ENCODE measurements around the gene CYP4V2.
A peak's percentile ranks its signal among the peaks of the same experiment; 100 is the strongest.

The CYP4V2 gene

DNA sequence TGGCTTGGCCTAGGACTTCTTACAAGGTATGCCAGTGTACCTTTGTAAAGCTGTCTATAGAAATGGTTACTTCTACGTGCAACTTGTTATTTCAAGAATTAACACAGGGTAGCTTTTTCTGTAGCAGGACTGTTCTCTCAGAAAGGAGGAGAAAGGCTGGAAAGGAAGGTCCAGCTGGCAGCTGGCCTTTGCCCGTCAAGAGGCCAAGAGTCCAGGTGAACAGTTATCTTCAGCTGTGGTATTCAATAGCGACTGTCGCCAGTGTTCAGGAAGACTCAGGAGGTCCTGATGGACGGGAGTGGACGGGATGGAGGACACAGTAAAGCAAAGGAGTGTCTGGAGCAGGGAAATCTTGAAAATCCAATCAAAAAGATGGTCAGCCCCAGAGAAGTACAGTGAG lies 4.7 kb downstream of the CYP4V2 start:
- Mint-ChIP-seq H3K27ac (ENCODE audit: low read depth) (no peak overlapping the region), H3K4me1 (peaks cover 38% of the 10 kb centered on the region), H3K36me3 (ENCODE audit: insufficient read depth) (peaks cover 19% of the 10 kb centered on the region), H3K4me3 (no peak overlapping the region), H3K27me3 (no peaks in the 10 kb centered on the region), H3K9me3 (no peaks in the 10 kb centered on the region)
- ATAC-seq (replicated peaks; ENCODE audit: extremely low read depth, poor library complexity, severe bottlenecking) (no peak), DNase-seq (ENCODE audit: low spot score in 2 of 2) (no peak)

DNA sequence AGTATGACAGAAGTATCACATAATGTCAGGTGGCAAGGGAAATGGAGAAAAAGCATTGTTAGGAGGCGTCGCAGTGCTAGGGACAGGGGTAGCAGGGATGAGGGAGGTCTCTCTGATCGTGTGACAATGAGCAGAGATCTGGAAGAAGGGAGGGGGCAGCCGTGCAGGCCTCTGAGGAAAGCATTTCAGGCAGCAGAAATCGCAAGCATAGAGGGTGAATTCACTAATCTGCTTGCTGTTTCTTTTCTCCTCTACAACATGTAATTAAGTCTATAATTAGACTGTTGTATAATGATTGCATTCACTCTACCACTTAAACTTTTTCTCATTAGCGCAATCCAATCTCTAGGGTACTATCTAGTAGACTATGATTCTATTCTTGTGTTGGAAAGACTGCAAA lies 9.1 kb downstream of the CYP4V2 start:
- Mint-ChIP-seq H3K9me3 (no peaks in the 10 kb centered on the region), H3K27ac (ENCODE audit: low read depth) (no peak overlapping the region), H3K27me3 (no peaks in the 10 kb centered on the region), H3K4me1 (peaks cover 37% of the 10 kb centered on the region), H3K4me3 (no peak overlapping the region), H3K36me3 (ENCODE audit: insufficient read depth) (peaks cover 2% of the 10 kb centered on the region)
- ATAC-seq (replicated peaks; ENCODE audit: extremely low read depth, poor library complexity, severe bottlenecking) (no peak), DNase-seq (ENCODE audit: low spot score in 2 of 2) (no peak)

DNA sequence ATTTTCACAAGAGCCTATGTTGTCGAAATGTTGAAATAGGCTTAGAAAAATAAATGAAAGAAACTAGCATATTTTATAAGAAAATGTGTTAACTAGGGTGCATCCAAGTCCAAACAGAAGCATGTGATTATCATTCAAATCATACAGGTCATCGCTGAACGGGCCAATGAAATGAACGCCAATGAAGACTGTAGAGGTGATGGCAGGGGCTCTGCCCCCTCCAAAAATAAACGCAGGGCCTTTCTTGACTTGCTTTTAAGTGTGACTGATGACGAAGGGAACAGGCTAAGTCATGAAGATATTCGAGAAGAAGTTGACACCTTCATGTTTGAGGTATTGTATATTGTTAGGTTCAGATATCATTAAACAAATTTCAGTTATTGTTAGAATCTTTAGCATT lies 9.6 kb downstream of the CYP4V2 start:
- peaks cover 33% of the 10 kb centered on the region for H3K4me1 Mint-ChIP-seq
- H3K4me3 Mint-ChIP-seq = no peak overlapping the region
- peaks cover 2% of the 10 kb centered on the region for H3K36me3 Mint-ChIP-seq (ENCODE audit: insufficient read depth)
- ATAC-seq (replicated peaks; ENCODE audit: extremely low read depth, poor library complexity, severe bottlenecking) (no peak), DNase-seq (ENCODE audit: low spot score in 2 of 2) (no peak)
- H3K9me3 Mint-ChIP-seq = no peaks in the 10 kb centered on the region
- no peaks in the 10 kb centered on the region for H3K27me3 Mint-ChIP-seq
- H3K27ac Mint-ChIP-seq (ENCODE audit: low read depth) = no peak overlapping the region

GRCh38 chr4:186201535-186202230 lies 10.3 kb downstream of the CYP4V2 start:
- Mint-ChIP-seq H3K4me1 (peaks cover 27% of the 10 kb centered on the region), H3K27ac (ENCODE audit: low read depth) (peak overlapping the region; percentile 24), H3K27me3 (no peaks in the 10 kb centered on the region), H3K4me3 (peak overlapping the region; percentile 36), H3K36me3 (ENCODE audit: insufficient read depth) (peaks cover 6% of the 10 kb centered on the region), H3K9me3 (no peaks in the 10 kb centered on the region)
- peak; percentile 73 for ATAC-seq (replicated peaks; ENCODE audit: extremely low read depth, poor library complexity, severe bottlenecking)
- peak in 1 of 2 donors; percentile 39 for DNase-seq (ENCODE audit: low spot score in 2 of 2)

DNA sequence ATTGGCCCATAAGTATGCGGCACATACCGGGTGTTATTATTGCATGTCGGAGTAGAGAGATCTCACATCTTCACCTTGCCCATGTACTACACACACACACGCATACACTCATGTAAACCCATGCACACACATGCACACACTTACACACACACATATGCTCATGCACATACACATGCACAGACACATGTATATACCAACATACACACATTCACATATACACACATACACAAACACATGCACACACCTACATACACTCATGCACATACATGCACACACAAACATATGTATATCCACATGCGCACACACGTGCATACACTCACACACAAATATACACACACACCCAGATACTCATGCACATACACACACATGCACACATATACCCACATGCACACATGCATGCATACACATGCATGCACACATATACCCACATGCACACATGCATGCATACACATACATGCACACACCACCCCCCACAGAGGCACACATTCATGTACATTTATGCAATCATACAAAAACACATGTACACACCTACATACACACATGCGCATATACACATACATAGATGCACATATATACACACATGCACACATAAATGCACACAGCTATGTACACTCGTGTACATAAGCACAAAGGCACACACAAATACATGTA lies 11.2 kb downstream of the CYP4V2 start:
- DNase-seq (ENCODE audit: low spot score in 2 of 2) (no peak), ATAC-seq (replicated peaks; ENCODE audit: extremely low read depth, poor library complexity, severe bottlenecking) (no peak)
- H3K27me3 Mint-ChIP-seq = no peaks in the 10 kb centered on the region
- no peaks in the 10 kb centered on the region for H3K9me3 Mint-ChIP-seq
- no peak overlapping the region for H3K4me3 Mint-ChIP-seq
- H3K27ac Mint-ChIP-seq (ENCODE audit: low read depth) = no peak overlapping the region
- H3K36me3 Mint-ChIP-seq (ENCODE audit: insufficient read depth) = peaks cover 6% of the 10 kb centered on the region
- H3K4me1 Mint-ChIP-seq = peaks cover 21% of the 10 kb centered on the region

- Mint-ChIP-seq H3K4me3 (no peak overlapping the region), H3K27ac (ENCODE audit: low read depth) (peak overlapping the region; percentile 58), H3K27me3 (no peaks in the 10 kb centered on the region), H3K4me1 (peaks cover 17% of the 10 kb centered on the region), H3K36me3 (ENCODE audit: insufficient read depth) (peaks cover 6% of the 10 kb centered on the region), H3K9me3 (no peaks in the 10 kb centered on the region)
- DNase-seq (ENCODE audit: low spot score in 2 of 2) (no peak), ATAC-seq (replicated peaks; ENCODE audit: extremely low read depth, poor library complexity, severe bottlenecking) (no peak)
Measured at GRCh38 chr4:186203406-186203805, 12.0 kb downstream of the CYP4V2 start.

- peak overlapping the region; percentile 58 for H3K27ac Mint-ChIP-seq (ENCODE audit: low read depth)
- peaks cover 6% of the 10 kb centered on the region for H3K36me3 Mint-ChIP-seq (ENCODE audit: insufficient read depth)
- ATAC-seq (replicated peaks; ENCODE audit: extremely low read depth, poor library complexity, severe bottlenecking) = peak; percentile 77
- peak overlapping the region; percentile 52 for H3K4me3 Mint-ChIP-seq
- DNase-seq (ENCODE audit: low spot score in 2 of 2) = peak in 1 of 2 donors; percentile 76
- no peaks in the 10 kb centered on the region for H3K27me3 Mint-ChIP-seq
- peaks cover 17% of the 10 kb centered on the region for H3K4me1 Mint-ChIP-seq
- no peaks in the 10 kb centered on the region for H3K9me3 Mint-ChIP-seq
Measured at GRCh38 chr4:186204103-186204559, 12.8 kb downstream of the CYP4V2 start.

DNA sequence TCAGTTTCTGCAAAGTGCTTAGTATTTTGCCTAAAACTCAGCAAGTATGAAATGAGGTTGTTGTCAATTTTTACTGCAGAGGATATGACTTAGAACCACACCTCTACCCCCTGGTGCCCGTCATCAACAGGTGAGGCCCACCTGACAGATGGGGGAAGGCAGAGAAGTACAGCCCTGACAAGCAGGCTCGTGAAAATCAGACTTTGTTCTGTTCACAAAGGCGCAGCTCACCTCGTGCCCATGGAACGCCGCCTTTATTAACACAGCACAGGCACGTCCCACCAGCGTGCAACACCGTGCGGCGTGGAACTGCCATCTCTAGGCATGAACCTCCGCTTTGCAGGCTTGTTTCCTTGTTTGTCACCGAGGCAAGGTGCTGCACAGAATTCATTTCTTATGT lies 13.3 kb downstream of the CYP4V2 start:
- H3K4me3 Mint-ChIP-seq = peak overlapping the region; percentile 52
- peaks cover 4% of the 10 kb centered on the region for H3K9me3 Mint-ChIP-seq
- no peaks in the 10 kb centered on the region for H3K27me3 Mint-ChIP-seq
- no peak for ATAC-seq (replicated peaks; ENCODE audit: extremely low read depth, poor library complexity, severe bottlenecking)
- peak overlapping the region; percentile 58 for H3K27ac Mint-ChIP-seq (ENCODE audit: low read depth)
- H3K4me1 Mint-ChIP-seq = peaks cover 17% of the 10 kb centered on the region
- no peak for DNase-seq (ENCODE audit: low spot score in 2 of 2)
- H3K36me3 Mint-ChIP-seq (ENCODE audit: insufficient read depth) = peaks cover 7% of the 10 kb centered on the region

GRCh38 chr4:186205156-186205555 lies 13.8 kb downstream of the CYP4V2 start:
- H3K36me3 Mint-ChIP-seq (ENCODE audit: insufficient read depth) = peaks cover 8% of the 10 kb centered on the region
- H3K27me3 Mint-ChIP-seq = no peaks in the 10 kb centered on the region
- H3K4me1 Mint-ChIP-seq = peaks cover 17% of the 10 kb centered on the region
- H3K9me3 Mint-ChIP-seq = peaks cover 4% of the 10 kb centered on the region
- ATAC-seq (replicated peaks; ENCODE audit: extremely low read depth, poor library complexity, severe bottlenecking) (no peak), DNase-seq (ENCODE audit: low spot score in 2 of 2) (no peak)
- no peak overlapping the region for H3K4me3 Mint-ChIP-seq
- H3K27ac Mint-ChIP-seq (ENCODE audit: low read depth) = no peak overlapping the region

- peaks cover 9% of the 10 kb centered on the region for H3K27me3 Mint-ChIP-seq
- H3K9me3 Mint-ChIP-seq = no peaks in the 10 kb centered on the region
- no peak overlapping the region for H3K27ac Mint-ChIP-seq (ENCODE audit: low read depth)
- ATAC-seq (replicated peaks; ENCODE audit: extremely low read depth, poor library complexity, severe bottlenecking) = no peak
- H3K4me1 Mint-ChIP-seq = no peaks in the 10 kb centered on the region
- H3K4me3 Mint-ChIP-seq = no peak overlapping the region
- DNase-seq (ENCODE audit: low spot score in 2 of 2) = no peak
- H3K36me3 Mint-ChIP-seq (ENCODE audit: insufficient read depth) = peaks cover 2% of the 10 kb centered on the region
Measured at GRCh38 chr4:186216465-186217024, 25.2 kb downstream of the CYP4V2 start.

DNA sequence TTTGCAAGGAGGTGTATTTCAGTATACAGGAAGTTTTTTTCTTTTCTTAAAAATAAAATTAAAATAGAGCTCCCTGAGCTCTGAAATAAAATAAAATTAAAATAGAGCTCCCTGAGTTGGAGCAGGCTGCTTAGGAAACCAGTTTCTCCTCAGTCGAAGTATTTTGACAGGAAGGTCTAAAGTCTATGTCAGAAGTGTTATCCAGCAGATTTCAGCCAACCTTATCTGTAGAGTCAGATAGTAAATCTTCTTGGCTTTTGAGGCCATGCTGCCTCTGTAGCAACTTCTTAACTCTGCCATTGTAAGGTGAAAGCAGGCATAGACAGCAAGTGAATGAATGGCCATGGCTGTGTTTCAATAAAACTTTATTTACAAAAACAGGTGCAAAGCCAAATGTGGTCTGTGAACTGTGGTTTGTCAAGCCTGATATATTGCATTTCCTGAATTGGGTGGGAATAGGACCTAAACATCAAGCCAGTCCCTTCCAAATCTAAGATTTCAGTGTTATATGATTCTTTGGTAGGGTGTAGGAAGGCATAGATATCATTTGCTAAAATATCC lies 26.4 kb downstream of the CYP4V2 start:
- peaks cover 17% of the 10 kb centered on the region for H3K27me3 Mint-ChIP-seq
- H3K9me3 Mint-ChIP-seq = no peaks in the 10 kb centered on the region
- no peak overlapping the region for H3K27ac Mint-ChIP-seq (ENCODE audit: low read depth)
- no peak overlapping the region for H3K4me3 Mint-ChIP-seq
- DNase-seq (ENCODE audit: low spot score in 2 of 2) (no peak), ATAC-seq (replicated peaks; ENCODE audit: extremely low read depth, poor library complexity, severe bottlenecking) (no peak)
- H3K36me3 Mint-ChIP-seq (ENCODE audit: insufficient read depth) = peaks cover 2% of the 10 kb centered on the region
- no peaks in the 10 kb centered on the region for H3K4me1 Mint-ChIP-seq

DNA sequence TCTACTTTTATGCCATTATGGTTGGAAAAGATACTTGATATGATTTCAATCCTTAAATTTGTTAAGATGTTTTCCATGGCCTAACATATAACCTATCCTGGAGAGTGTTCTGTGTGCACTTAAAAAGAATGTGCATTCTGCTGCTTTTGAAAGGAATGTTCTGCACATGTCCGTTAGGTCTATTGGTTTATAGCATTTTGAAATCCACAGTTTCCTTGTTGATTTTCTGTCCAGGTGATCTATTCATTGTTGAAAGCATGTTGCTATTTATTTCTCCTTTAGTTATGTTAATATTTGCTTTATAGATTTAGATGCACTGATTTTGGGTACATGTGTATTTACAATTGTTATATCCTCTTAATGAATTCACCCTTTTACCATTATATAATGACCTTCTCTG lies 30.3 kb downstream of the CYP4V2 start:
- Mint-ChIP-seq H3K27ac (ENCODE audit: low read depth) (no peak overlapping the region), H3K36me3 (ENCODE audit: insufficient read depth) (no peaks in the 10 kb centered on the region), H3K9me3 (peaks cover 13% of the 10 kb centered on the region), H3K4me3 (no peak overlapping the region), H3K27me3 (peaks cover 25% of the 10 kb centered on the region), H3K4me1 (no peaks in the 10 kb centered on the region)
- DNase-seq (ENCODE audit: low spot score in 2 of 2) = no peak
- ATAC-seq (replicated peaks; ENCODE audit: extremely low read depth, poor library complexity, severe bottlenecking) = no peak

DNA sequence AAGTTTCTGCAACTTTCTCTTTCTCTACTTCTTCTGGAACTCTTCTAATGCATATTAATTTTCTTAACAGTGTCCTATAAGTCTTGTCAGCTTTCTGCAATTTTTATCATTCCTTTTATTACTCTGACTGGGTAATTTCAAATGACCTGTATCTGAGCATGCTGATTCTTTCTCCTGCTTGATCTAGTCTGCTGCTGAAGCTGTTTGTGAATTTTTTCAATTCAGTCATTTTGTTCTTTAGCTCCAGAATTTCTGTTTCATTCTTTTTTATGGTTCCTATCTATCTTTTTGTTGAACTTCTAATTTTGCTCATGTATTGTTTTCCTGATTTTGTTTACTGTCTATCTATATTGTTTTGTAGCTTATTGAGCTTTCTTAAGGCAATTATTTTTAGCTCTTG lies 34.5 kb downstream of the CYP4V2 start:
- H3K4me3 Mint-ChIP-seq = no peak overlapping the region
- peaks cover 22% of the 10 kb centered on the region for H3K27me3 Mint-ChIP-seq
- ATAC-seq (replicated peaks; ENCODE audit: extremely low read depth, poor library complexity, severe bottlenecking) = no peak
- no peak overlapping the region for H3K27ac Mint-ChIP-seq (ENCODE audit: low read depth)
- H3K9me3 Mint-ChIP-seq = peaks cover 13% of the 10 kb centered on the region
- no peak for DNase-seq (ENCODE audit: low spot score in 2 of 2)
- H3K36me3 Mint-ChIP-seq (ENCODE audit: insufficient read depth) = no peaks in the 10 kb centered on the region
- no peaks in the 10 kb centered on the region for H3K4me1 Mint-ChIP-seq
